HEK293 (cell line): ENCODE measurements around the gene NFKBIA.

ENCODE experiments used
- CTCF ChIP-seq: fragments of 450-650 bp; formaldehyde crosslinking; IDR thresholded peaks from 2 replicates; pipeline ENCODE4 v1.5.1; 2016; ENCODE audit warnings: missing biosample characterization, missing genetic modification characterization
- HOXA7 ChIP-seq: sonication (generic); formaldehyde crosslinking; IDR thresholded peaks from 2 replicates; pipeline ENCODE4 v1.8.1; 2022; ENCODE audit warnings: missing genetic modification reagents, borderline replicate concordance
- HOXC10 ChIP-seq: sonication (generic); formaldehyde crosslinking; IDR thresholded peaks from 2 replicates; pipeline ENCODE4 v1.8.1; 2023; ENCODE audit warnings: mild to moderate bottlenecking, missing genetic modification reagents
- REST ChIP-seq: fragments of 450-650 bp; formaldehyde crosslinking; IDR thresholded peaks from 2 replicates; pipeline ENCODE4 v1.5.1; 2016; ENCODE audit warnings: missing biosample characterization, missing genetic modification characterization
- TCF7L2 ChIP-seq: IDR thresholded peaks from 2 replicates; pipeline ENCODE4 v1.6.1; 2011; ENCODE audit warnings: low read depth, mild to moderate bottlenecking, inconsistent platforms, low read length, moderate library complexity, borderline replicate concordance
- TRIM28 ChIP-seq: IDR thresholded peaks from 2 replicates; pipeline ENCODE4 v1.6.1; 2011; ENCODE audit warnings: low read length, control low read depth, borderline replicate concordance
- YY1 ChIP-seq: fragments of 450-650 bp; formaldehyde crosslinking; IDR thresholded peaks from 2 replicates; pipeline ENCODE4 v1.5.1; 2018; ENCODE audit warnings: missing biosample characterization, missing genetic modification characterization
- ZNF114 ChIP-seq: fragments of 450-650 bp; formaldehyde crosslinking; IDR thresholded peaks from 2 replicates; pipeline ENCODE4 v1.5.0; 2017; ENCODE audit warnings: missing biosample characterization, missing genetic modification characterization
- ZNF248 ChIP-seq: fragments of 450-650 bp; formaldehyde crosslinking; IDR thresholded peaks from 2 replicates; pipeline ENCODE4 v1.5.1; 2017; ENCODE audit warnings: missing biosample characterization, missing genetic modification characterization
- ZNF501 ChIP-seq: fragments of 450-650 bp; formaldehyde crosslinking; IDR thresholded peaks from 2 replicates; pipeline ENCODE4 v1.5.1; 2016; ENCODE audit warnings: missing biosample characterization, missing genetic modification characterization
- ZNF629 ChIP-seq: fragments of 450-650 bp; formaldehyde crosslinking; IDR thresholded peaks from 2 replicates; pipeline ENCODE4 v1.5.1; 2017; ENCODE audit warnings: missing biosample characterization, missing genetic modification characterization
- ZNF785 ChIP-seq: fragments of 450-650 bp; formaldehyde crosslinking; IDR thresholded peaks from 2 replicates; pipeline ENCODE4 v1.5.1; 2016; ENCODE audit warnings: missing biosample characterization, missing genetic modification characterization
- ZSCAN23 ChIP-seq: fragments of 450-650 bp; formaldehyde crosslinking; IDR thresholded peaks from 2 replicates; pipeline ENCODE4 v1.5.1; 2016; ENCODE audit warnings: missing biosample characterization, missing genetic modification characterization
- TF ChIP-seq, protein P1 (sequence below): fragments of 450-650 bp; IDR thresholded peaks from 2 replicates; pipeline ENCODE4 v1.5.1; 2018; ENCODE audit warnings: missing biosample characterization, mild to moderate bottlenecking, missing genetic modification characterization

GRCh38 chr14:35410858-35411257 lies 6.3 kb upstream of the NFKBIA start:
- TF ChIP-seq CTCF (tag by site-specific recombination) (no peak), ZSCAN23 (no peak), HOXA7 (CRISPR knock-in tag) (no peak), TRIM28 (no peak), ZNF501 (tag by site-specific recombination) (no peak), ZNF785 (no peak), ZNF629 (no peak), ZNF114 (no peak), TCF7L2 (no peak), REST (no peak), YY1 (tag by site-specific recombination) (no peak), ZNF248 (no peak), HOXC10 (CRISPR knock-in tag) (no peak)
- TF ChIP-seq, protein P1, sequence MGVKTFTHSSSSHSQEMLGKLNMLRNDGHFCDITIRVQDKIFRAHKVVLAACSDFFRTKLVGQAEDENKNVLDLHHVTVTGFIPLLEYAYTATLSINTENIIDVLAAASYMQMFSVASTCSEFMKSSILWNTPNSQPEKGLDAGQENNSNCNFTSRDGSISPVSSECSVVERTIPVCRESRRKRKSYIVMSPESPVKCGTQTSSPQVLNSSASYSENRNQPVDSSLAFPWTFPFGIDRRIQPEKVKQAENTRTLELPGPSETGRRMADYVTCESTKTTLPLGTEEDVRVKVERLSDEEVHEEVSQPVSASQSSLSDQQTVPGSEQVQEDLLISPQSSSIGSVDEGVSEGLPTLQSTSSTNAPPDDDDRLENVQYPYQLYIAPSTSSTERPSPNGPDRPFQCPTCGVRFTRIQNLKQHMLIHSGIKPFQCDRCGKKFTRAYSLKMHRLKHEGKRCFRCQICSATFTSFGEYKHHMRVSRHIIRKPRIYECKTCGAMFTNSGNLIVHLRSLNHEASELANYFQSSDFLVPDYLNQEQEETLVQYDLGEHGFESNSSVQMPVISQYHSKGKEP (tag by site-specific recombination), result no peak
